Mesothelial cell of epicardium (in vitro differentiated cells): ENCODE measurements around the gene FBXO31. TPM values are rescaled to one million over a fixed set of nuclear protein-coding genes. Genes with fewer than 3 reads are reported as not detected.

Experiments used
- DNase-seq, 2 experiments: peaks; one replicate each; pipeline ENCODE4 v3.0.0; 2021; ENCODE audit warnings: low spot score in 2 of 2; ENCODE audit not compliant: unreplicated experiment in 2 of 2
- H3K27ac Mint-ChIP-seq: 2 replicates; pipeline ENCODE4 v1.8.0; 2021; ENCODE audit warnings: mixed read lengths
- H3K27me3 Mint-ChIP-seq: 2 replicates; pipeline ENCODE4 v1.8.0; 2021; ENCODE audit warnings: low read depth, mixed read lengths
- H3K36me3 Mint-ChIP-seq: 2 replicates; pipeline ENCODE4 v1.8.0; 2021; ENCODE audit warnings: mixed read lengths
- H3K4me1 Mint-ChIP-seq: 2 replicates; pipeline ENCODE4 v1.8.0; 2021; ENCODE audit warnings: mixed read lengths
- H3K4me3 Mint-ChIP-seq: 2 replicates; pipeline ENCODE4 v1.8.0; 2021; ENCODE audit warnings: mild to moderate bottlenecking, moderate library complexity, mixed read lengths
- H3K9me3 Mint-ChIP-seq: 2 replicates; pipeline ENCODE4 v1.8.0; 2021; ENCODE audit warnings: mixed read lengths
- total RNA-seq: library from RNA; stranded (reverse); gene quantifications from 3 replicates; pipeline ENCODE4 v1.2.1, GENCODE V29; 2021
- TF ChIP-seq, protein P1 (sequence below): fragments of 200-600 bp; sonication (generic); IDR thresholded peaks from one replicate; pipeline ENCODE4 v1.5.0; 2021; ENCODE audit warnings: antibody characterized with exemption; ENCODE audit not compliant: unreplicated experiment

FBXO31 gene
- total RNA-seq, 1 donor from 2014 or later = 38.1 TPM

DNA sequence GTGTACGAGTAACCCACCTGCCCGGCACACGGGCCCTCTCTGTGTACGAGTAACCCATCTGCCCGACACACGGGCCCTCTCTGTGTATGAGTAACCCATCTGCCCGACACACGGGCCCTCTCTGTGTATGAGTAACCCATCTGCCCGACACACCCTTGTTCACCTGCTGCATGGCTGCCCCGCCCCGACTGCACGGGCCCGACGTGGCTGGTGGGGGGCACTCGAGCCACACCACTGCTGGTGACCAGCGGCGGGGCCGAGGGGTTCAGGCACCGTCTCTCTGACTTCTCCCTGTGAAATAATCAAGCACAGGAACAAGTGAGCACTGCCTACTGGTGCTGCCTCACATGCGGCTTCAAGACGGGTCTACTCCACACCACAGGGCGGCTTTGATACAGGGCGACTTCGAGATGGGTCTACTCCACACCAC, 30.7 kb upstream of the FBXO31 start:
- H3K27ac Mint-ChIP-seq = no peak overlapping the region
- H3K4me3 Mint-ChIP-seq = no peak overlapping the region
- H3K27me3 Mint-ChIP-seq = no peaks in the 10 kb centered on the region
- TF ChIP-seq, protein P1, sequence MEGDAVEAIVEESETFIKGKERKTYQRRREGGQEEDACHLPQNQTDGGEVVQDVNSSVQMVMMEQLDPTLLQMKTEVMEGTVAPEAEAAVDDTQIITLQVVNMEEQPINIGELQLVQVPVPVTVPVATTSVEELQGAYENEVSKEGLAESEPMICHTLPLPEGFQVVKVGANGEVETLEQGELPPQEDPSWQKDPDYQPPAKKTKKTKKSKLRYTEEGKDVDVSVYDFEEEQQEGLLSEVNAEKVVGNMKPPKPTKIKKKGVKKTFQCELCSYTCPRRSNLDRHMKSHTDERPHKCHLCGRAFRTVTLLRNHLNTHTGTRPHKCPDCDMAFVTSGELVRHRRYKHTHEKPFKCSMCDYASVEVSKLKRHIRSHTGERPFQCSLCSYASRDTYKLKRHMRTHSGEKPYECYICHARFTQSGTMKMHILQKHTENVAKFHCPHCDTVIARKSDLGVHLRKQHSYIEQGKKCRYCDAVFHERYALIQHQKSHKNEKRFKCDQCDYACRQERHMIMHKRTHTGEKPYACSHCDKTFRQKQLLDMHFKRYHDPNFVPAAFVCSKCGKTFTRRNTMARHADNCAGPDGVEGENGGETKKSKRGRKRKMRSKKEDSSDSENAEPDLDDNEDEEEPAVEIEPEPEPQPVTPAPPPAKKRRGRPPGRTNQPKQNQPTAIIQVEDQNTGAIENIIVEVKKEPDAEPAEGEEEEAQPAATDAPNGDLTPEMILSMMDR = no peak
- H3K36me3 Mint-ChIP-seq = peaks cover 20% of the 10 kb centered on the region
- no peaks in the 10 kb centered on the region for H3K9me3 Mint-ChIP-seq
- DNase-seq = no peak
- no peaks in the 10 kb centered on the region for H3K4me1 Mint-ChIP-seq

DNA sequence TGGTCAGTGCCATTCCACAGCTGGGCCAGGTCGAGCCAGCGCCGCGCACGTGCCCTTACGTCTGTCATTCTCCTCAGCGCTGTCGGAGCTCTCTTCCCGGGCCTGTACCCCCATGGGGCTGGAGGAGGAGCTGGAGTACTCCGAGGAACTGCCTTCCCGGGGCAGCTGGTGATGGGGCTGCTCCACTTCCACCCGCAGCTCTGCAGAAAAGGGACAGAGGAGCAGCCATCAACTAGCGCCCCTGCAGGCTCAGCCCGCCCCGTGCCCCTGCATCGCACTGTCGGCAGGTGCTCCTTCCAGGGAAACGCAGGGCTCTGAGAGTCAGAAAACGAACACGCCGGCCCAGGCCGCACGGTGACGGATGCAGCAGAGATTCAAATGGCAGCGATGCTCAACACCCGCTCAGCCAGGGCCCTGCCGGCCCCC, 29.4 kb upstream of the FBXO31 start:
- DNase-seq = no peak
- H3K9me3 Mint-ChIP-seq = no peaks in the 10 kb centered on the region
- H3K27me3 Mint-ChIP-seq = no peaks in the 10 kb centered on the region
- H3K4me3 Mint-ChIP-seq = no peak overlapping the region
- H3K36me3 Mint-ChIP-seq = peaks cover 20% of the 10 kb centered on the region
- H3K27ac Mint-ChIP-seq = no peak overlapping the region
- TF ChIP-seq, protein P1 = no peak
- H3K4me1 Mint-ChIP-seq = no peaks in the 10 kb centered on the region

DNA sequence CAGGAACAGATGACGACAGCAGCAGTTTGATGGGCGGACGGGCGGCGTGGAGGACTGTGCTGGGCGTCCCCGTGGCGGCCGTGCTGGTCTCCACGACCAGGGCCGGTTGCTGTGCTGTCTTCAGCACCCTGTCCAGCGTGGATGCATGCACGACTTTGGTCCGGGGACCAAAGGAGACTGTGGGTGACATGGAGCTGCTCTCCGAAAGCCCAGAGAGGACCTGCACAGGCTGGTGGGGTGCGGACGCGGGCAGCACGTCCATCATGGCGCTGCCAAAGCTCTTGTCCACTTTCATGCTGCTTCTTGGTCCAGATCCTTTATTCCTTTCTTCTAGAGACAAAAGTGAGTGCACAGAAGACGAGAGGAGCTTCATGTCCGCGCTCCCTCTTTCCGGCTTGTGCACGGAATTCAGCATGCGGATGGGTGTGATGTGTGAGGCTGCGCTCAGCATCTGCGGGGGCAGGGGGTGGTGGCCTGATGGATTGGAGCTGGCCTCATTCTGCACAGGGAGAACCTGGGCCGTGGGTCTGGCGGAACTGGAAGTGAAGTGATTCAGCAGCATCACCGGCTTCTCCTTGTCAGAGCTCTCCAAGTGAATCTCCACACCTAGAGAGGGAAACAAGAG, 28.9 kb upstream of the FBXO31 start:
- Mint-ChIP-seq H3K27me3 (no peaks in the 10 kb centered on the region), H3K4me1 (no peaks in the 10 kb centered on the region), H3K4me3 (no peak overlapping the region), H3K36me3 (peaks cover 20% of the 10 kb centered on the region), H3K9me3 (no peaks in the 10 kb centered on the region), H3K27ac (no peak overlapping the region)
- TF ChIP-seq, protein P1 = no peak
- DNase-seq = no peak

DNA sequence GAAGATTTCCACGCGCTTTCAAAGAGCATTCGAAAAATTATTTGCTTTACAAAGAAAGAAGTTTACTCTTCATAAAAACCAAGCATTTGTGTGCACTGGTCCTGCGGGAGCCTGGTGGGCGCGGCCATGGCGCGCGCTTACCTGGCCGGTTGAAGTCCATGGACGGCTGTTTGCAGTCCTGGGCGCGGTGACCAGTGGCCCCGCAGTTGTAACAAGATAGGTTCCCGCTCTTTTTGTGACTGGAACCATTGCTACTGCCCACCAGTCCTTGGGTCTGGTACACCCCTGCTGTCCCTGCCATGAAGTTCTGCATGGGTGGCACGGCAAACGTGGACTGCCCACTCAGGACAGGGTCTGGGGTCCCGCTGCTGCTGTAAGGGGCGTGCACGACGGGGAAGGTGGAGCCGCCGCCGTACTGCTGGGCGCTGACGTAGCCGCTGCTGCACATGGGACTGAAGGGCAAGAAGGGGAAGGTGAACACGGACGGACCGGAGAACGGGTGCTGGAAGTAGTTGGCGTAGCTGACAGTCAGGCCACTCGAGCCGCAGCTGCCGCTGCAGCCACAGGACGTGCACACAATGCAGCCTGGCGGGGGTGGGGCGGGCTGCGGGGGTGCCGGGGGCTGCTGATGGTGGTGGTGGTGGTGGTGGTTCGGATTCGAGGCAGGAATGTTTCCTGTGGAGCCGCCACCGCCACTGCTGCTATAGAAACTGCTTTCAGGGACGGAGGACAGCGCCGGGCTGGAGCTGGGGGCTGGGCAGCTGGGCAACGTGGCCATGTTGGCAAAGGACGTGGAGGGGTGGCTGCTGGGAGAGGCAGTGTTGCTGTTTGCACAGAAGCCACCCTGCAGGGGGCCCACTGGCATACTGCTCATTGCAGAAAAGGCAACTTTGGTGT, 28.0 kb upstream of the FBXO31 start:
- Mint-ChIP-seq H3K4me3 (no peak overlapping the region), H3K9me3 (no peaks in the 10 kb centered on the region), H3K27ac (no peak overlapping the region), H3K27me3 (no peaks in the 10 kb centered on the region), H3K4me1 (no peaks in the 10 kb centered on the region), H3K36me3 (peaks cover 22% of the 10 kb centered on the region)
- DNase-seq = no peak
- TF ChIP-seq, protein P1 = no peak

DNA sequence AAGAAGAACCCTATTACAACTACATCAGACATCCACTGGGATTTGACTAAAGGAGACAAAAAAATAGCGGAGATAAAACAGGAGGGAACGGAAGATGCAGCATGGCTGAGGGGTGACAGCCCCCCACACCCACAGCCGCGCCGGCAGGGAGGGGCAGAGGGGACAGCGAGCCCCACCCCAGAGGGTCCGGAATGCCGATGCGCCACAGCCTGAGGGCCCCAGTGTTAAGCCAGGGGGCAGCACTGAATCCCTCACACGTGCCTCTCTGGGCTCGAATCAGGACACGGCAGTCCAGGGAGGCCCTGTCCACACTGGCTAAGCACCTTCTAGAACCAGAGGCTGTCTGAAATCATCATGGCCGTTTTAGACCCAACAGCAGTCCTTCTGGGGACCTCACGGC, 27.4 kb upstream of the FBXO31 start:
- DNase-seq = no peak
- Mint-ChIP-seq H3K4me3 (no peak overlapping the region), H3K4me1 (no peaks in the 10 kb centered on the region), H3K27ac (no peak overlapping the region), H3K36me3 (peaks cover 24% of the 10 kb centered on the region), H3K9me3 (no peaks in the 10 kb centered on the region), H3K27me3 (no peaks in the 10 kb centered on the region)
- TF ChIP-seq, protein P1 = no peak
